ENCODE results near the gene PALLD. TPM values are rescaled to one million over a fixed set of nuclear protein-coding genes. Genes with fewer than 3 reads are reported as not detected.
A peak's percentile ranks its signal among the peaks of the same experiment; 100 is the strongest.

Gene PALLD
- total and polyA plus RNA-seq, 2 of the 13 experiments (the other 11 are each of a cell fraction or from before 2014, with no cell fraction given): 0.50 to 1.5 TPM

GRCh38 chr4:168880811-168881595 is 384.2 kb downstream of the PALLD start (continued):
- TF ChIP-seq GFI1 (CRISPR knock-in tag; IDR thresholded peaks at IDR 0.05; ENCODE audit: borderline replicate concordance) (peak; percentile 89), ZNF292 (CRISPR knock-in tag; IDR thresholded peaks at IDR 0.05; ENCODE audit: borderline replicate concordance, low read depth) (no peak), RBM22 (optimal IDR thresholded peaks at IDR 0.05; ENCODE audit: low read length) (no peak), SOX13 (IDR thresholded peaks at IDR 0.05) (no peak), SOX13 (CRISPR knock-in tag; conservative IDR thresholded peaks at IDR 0.05 in 1 of 2, IDR thresholded peaks at IDR 0.05 in 1 of 2) (peak in 1 of 2 experiments; percentile 59; a peak in 1 of 4 replicates), MED13 (CRISPR knock-in tag; IDR thresholded peaks at IDR 0.05) (no peak), NR2F1 (CRISPR knock-in tag; IDR thresholded peaks at IDR 0.05) (peak; percentile 67 to 80; a peak in 3 of 4 replicates), SSRP1 (CRISPR knock-in tag; IDR thresholded peaks at IDR 0.05) (no peak), ZNF710 (CRISPR knock-in tag; IDR thresholded peaks at IDR 0.05; ENCODE audit: borderline replicate concordance) (0 out of 2 replicates have a peak, but pooled peaks have one; percentile 44), FOSL1 (CRISPR knock-in tag; IDR thresholded peaks at IDR 0.05; ENCODE audit: borderline replicate concordance) (no peak), CAMTA2 (CRISPR knock-in tag; IDR thresholded peaks at IDR 0.05; ENCODE audit: borderline replicate concordance) (no peak), ARID4A (CRISPR knock-in tag; IDR thresholded peaks at IDR 0.05; ENCODE audit: borderline replicate concordance) (no peak; the same call in 1 of the 2 replicates), RFX5 (IDR thresholded peaks at IDR 0.05; ENCODE audit: low read depth, low read length) (no peak), SOX5 (CRISPR knock-in tag; IDR thresholded peaks at IDR 0.05; ENCODE audit: borderline replicate concordance) (peak; percentile 40; the same call in 1 of the 2 replicates), ZNF235 (CRISPR knock-in tag; IDR thresholded peaks at IDR 0.05; ENCODE audit: borderline replicate concordance) (no peak), HNF4G (IDR thresholded peaks at IDR 0.05; ENCODE audit: borderline replicate concordance, low read depth, low read length) (0 out of 2 replicates have a peak, but pooled peaks have one; percentile 43), HNF4G (CRISPR knock-in tag; IDR thresholded peaks at IDR 0.05; ENCODE audit: borderline replicate concordance, low read depth) (peak; percentile 30; the same call in 1 of the 2 replicates), ZNF24 (IDR thresholded peaks at IDR 0.05) (no peak), AGO1 (IDR thresholded peaks at IDR 0.05; ENCODE audit: low read depth, low read length, poor library complexity, severe bottlenecking) (no peak)
- TF ChIP-seq, protein P1, sequence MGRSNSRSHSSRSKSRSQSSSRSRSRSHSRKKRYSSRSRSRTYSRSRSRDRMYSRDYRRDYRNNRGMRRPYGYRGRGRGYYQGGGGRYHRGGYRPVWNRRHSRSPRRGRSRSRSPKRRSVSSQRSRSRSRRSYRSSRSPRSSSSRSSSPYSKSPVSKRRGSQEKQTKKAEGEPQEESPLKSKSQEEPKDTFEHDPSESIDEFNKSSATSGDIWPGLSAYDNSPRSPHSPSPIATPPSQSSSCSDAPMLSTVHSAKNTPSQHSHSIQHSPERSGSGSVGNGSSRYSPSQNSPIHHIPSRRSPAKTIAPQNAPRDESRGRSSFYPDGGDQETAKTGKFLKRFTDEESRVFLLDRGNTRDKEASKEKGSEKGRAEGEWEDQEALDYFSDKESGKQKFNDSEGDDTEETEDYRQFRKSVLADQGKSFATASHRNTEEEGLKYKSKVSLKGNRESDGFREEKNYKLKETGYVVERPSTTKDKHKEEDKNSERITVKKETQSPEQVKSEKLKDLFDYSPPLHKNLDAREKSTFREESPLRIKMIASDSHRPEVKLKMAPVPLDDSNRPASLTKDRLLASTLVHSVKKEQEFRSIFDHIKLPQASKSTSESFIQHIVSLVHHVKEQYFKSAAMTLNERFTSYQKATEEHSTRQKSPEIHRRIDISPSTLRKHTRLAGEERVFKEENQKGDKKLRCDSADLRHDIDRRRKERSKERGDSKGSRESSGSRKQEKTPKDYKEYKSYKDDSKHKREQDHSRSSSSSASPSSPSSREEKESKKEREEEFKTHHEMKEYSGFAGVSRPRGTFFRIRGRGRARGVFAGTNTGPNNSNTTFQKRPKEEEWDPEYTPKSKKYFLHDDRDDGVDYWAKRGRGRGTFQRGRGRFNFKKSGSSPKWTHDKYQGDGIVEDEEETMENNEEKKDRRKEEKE (IDR thresholded peaks at IDR 0.05): no peak
